ENCODE measurements around the gene PCDHA12.
A peak's percentile ranks its signal among the peaks of the same experiment; 100 is the strongest.
"Not testable (repeated sequence)": the region's sequence is repeated elsewhere in the genome, so short reads cannot be mapped to it uniquely, and the experiment has no call there.

The PCDHA12 gene

DNA sequence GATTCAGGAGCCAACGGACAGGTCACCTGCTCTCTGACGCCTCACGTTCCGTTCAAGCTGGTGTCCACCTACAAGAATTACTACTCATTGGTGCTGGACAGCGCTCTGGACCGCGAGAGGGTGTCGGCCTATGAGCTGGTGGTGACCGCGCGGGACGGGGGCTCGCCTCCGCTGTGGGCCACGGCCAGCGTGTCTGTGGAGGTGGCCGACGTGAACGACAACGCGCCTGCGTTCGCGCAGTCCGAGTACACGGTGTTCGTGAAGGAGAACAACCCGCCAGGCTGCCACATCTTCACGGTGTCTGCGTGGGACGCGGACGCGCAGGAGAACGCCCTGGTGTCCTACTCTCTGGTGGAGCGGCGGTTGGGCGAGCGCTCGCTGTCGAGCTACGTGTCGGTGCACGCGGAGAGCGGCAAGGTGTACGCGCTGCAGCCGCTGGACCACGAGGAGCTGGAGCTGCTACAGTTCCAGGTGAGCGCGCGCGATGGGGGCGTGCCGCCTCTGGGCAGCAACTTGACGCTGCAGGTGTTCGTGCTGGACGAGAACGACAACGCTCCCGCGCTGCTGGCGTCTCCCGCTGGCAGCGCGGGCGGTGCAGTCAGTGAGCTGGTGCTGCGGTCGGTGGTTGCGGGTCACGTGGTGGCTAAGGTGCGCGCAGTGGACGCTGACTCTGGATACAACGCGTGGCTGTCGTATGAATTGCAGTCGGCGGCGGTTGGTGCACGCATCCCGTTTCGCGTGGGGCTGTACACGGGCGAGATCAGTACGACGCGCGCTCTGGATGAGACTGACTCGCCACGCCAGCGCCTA is 17.7 kb upstream of the PCDHA12 start:
- no peak for DNase-seq (ENCODE audit: low read depth in 2 of 2)

- DNase-seq (ENCODE audit: low read depth in 2 of 2) = no peak
Measured at GRCh38 chr5:140857987-140858240, 17.2 kb upstream of the PCDHA12 start.

DNA sequence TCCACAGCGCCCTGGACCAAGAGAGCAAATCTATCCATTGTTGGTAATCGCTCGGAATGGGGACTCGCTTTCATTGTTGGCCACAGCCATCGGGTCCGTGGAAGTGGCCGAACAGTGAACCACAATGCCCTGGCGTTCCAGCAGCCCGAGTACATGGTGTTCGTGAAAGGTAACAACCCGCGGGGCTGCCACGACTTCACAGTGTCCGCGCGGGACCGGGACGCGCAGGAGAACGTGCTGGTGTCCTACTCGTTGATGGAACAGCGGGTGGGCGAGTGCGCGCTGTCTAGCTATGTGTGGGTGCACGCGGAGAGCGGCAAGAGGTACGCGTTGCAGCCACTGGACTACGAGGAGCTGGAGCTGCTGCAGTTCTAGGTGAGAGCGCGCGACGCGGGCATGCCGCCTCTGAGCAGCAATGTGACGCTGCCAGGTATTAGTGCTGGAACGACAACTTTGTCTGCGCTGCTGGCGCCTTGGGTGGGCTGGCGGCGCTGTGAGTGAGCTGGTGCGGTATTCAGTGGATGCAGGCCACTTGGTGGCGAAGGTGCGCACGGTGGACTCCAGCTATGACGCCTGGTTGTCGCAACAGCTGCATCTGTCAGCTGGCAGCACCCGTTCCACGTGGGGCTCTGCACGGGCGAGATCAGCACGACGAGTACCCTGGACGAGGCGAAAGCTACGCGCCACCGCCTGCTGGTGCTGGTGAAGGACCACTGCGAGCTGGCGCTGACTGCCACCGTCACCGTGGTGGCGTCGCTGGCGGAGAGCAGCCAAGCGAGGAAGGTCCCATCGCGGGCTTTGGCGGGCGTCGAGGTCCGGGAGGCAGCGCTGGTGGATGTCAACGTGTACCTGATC is 12.4 kb upstream of the PCDHA12 start:
- no peak for DNase-seq (ENCODE audit: low read depth in 2 of 2)

DNA sequence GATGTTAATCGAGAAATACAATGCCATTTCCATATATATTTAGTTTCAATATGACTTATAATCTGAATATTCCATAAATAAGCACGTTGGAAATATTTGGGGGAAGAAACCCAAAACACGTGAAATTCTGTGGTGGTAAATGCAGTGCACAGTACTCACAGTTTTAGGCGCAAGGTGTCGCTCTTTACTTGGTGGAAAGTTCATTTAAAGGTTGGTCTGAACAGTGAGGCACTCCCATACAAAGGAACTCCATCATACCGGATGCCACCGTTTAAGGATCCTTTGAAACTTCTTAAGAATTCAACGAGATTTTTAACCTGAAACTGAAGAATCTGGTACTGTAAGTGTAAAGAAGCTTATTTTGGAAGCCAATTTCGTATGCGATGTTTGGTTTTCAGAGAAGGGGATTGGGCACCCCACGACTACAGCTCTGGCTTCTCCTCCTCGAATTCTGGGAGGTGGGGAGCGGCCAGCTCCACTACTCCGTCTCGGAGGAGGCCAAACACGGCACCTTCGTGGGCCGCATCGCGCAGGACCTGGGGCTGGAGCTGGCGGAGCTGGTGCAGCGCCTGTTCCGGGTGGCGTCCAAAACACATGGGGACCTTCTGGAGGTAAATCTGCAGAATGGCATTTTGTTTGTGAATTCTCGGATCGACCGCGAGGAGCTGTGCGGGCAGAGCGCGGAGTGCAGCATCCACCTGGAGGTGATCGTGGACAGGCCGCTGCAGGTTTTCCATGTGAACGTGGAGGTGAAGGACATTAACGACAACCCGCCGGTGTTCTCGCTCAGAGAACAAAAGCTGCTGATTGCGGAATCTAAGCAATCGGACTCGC is 6.2 kb upstream of the PCDHA12 start, which contains the start of gene PCDHA11:
Gene PCDHA11 (plus strand): TSS at position 237 of the 834 bp plus-strand sequence. CDS start 147 bp downstream, at position 384.
- no peak for DNase-seq (ENCODE audit: low read depth in 2 of 2)

- no peak for DNase-seq (ENCODE audit: low read depth in 2 of 2)
Measured at GRCh38 chr5:140869555-140869886, 5.6 kb upstream of the PCDHA12 start.

- DNase-seq (ENCODE audit: low read depth in 2 of 2) = no peak
Measured at GRCh38 chr5:140870221-140871201, 4.6 kb upstream of the PCDHA12 start.

GRCh38 chr5:140876541-140877261 is 1.6 kb downstream of the PCDHA12 start:
- not testable (repeated sequence) for DNase-seq (ENCODE audit: low read depth in 2 of 2)

- DNase-seq (ENCODE audit: low read depth in 2 of 2) = no peak
Measured at GRCh38 chr5:140877262-140877581, 2.1 kb downstream of the PCDHA12 start.

DNA sequence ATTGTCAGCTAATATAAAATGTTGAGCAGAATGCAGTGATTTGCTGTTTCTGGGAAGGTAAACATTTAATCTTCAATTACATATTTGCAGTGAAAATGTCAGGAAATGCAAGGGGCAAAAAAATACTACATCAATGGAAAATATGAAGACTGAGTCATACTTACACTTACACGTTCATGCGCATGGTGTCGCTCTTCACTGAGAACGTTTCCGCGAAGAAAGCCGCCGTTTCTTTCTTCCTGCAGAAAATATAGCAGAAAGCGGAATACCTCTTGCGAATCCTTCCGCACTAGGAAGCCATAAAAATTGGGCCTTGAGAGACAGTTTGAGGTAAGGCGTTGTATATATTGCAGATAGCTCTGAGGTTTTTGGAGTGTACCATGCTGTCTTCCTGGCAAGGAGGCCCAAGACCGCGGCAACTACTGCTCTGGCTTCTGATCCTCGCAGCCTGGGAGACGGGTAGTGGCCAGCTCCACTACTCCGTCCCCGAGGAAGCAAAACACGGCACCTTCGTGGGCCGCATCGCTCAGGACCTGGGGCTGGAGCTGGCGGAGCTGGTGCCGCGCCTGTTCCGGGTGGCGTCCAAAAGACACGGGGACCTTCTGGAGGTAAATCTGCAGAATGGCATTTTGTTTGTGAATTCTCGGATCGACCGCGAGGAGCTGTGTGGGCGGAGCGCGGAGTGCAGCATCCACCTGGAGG is 6.9 kb downstream of the PCDHA12 start, which contains the start of gene PCDHA13:
Gene PCDHA13 (plus strand): TSS at position 236 of the 702 bp plus-strand sequence. CDS start 145 bp downstream, at position 381.
- DNase-seq (ENCODE audit: low read depth in 2 of 2) = no peak

GRCh38 chr5:140882591-140882899 is 7.4 kb downstream of the PCDHA12 start:
- DNase-seq (ENCODE audit: low read depth in 2 of 2) = no peak

DNA sequence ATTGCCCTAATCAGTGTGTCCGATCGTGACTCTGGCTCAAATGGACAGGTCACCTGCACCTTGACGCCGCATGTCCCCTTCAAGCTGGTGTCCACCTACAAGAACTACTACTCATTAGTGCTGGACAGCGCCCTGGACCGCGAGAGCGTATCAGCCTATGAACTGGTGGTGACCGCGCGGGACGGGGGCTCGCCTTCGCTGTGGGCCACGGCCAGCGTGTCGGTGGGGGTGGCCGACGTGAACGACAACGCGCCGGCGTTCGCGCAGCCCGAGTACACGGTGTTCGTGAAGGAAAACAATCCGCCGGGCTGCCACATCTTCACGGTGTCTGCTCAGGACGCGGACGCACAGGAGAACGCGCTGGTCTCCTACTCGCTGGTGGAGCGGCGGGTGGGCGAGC is 8.3 kb downstream of the PCDHA12 start:
- DNase-seq (ENCODE audit: low read depth in 2 of 2) = no peak

DNA sequence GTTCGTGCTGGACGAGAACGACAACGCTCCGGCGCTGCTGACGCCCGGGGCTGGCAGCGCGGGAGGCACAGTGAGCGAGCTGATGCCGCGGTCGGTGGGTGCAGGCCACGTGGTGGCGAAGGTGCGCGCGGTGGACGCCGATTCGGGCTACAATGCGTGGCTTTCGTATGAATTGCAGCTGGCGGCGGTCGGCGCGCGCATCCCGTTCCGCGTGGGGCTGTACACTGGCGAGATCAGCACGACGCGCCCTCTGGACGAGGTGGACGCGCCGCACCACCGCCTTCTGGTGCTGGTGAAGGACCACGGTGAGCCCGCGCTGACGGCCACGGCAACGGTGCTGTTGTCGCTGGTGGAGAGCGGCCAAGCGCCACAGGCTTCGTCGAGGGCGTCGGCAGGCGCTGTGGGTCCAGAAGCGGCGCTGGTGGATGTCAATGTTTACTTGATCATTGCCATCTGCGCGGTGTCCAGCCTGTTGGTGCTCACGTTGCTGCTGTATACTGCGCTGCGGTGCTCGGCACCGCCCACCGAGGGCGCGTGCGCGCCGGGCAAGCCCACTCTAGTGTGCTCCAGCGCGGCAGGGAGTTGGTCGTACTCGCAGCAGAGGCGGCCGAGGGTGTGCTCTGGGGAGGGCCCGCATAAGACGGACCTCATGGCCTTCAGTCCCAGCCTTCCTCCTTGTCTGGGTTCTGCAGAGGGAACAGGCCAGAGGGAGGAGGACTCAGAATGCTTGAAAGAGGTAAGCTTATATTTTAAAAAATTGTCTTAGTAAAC is 9.0 kb downstream of the PCDHA12 start:
- no peak for DNase-seq (ENCODE audit: low read depth in 2 of 2)

DNA sequence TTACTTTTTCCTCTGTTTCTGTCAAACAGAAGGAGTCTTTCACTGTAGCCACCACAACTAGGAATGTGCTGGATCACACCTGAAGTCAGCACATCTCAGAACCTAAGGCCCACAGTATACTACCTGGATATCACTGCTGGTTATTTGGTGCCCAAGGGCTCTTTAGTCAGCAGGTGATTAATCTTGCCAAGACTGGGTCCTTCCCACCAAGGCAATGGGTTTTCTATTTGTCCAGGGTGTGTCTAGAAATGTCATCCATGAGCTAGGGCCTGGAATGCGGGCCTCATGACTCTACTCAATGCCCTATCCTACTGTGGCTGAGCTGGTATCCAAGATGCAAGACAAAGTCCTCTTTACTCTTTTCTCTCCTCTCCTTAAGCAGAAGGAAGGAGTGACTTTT is 41.2 kb downstream of the PCDHA12 start:
- no peak for DNase-seq (ENCODE audit: low read depth in 2 of 2)

GRCh38 chr5:140923601-140924000 is 48.5 kb downstream of the PCDHA12 start:
- no peak for DNase-seq (ENCODE audit: low read depth in 2 of 2)

- no peak for DNase-seq (ENCODE audit: low read depth in 2 of 2)
Measured at GRCh38 chr5:140925806-140926442, 50.8 kb downstream of the PCDHA12 start, which contains the start of gene PCDHAC1. PCDHAC1 (plus strand) TSS chr5:140926299; CDS start chr5:140926893, 594 bp downstream.

GRCh38 chr5:140926443-140927227 is 51.5 kb downstream of the PCDHA12 start:
- DNase-seq (ENCODE audit: low read depth in 2 of 2) = peak; percentile 6 to 28

- DNase-seq (ENCODE audit: low read depth in 2 of 2) = no peak
Measured at GRCh38 chr5:140927228-140927573, 52.1 kb downstream of the PCDHA12 start.

Measured in activated CD4-positive, alpha-beta T cell treated with anti-CD3 and anti-CD28 coated beads for 24 hours (primary cell).